Measurements from ENCODE around the gene TMC4.

TMC4 gene

GRCh38 chr19:54129617-54129996 lies 43.4 kb downstream of the TMC4 start:
- DNase-seq (ENCODE audit: low spot score), result no peak

- DNase-seq (ENCODE audit: low spot score), result no peak
These were observed 44.0 kb downstream of the TMC4 start for GRCh38 chr19:54128796-54129616.

- no peak for DNase-seq (ENCODE audit: low spot score)
These were observed 44.6 kb downstream of the TMC4 start for GRCh38 chr19:54128441-54128725.

GRCh38 chr19:54127688-54128440 lies 45.1 kb downstream of the TMC4 start:
- no peak for DNase-seq (ENCODE audit: low spot score)

GRCh38 chr19:54125713-54126112 lies 47.2 kb downstream of the TMC4 start:
- DNase-seq (ENCODE audit: low spot score), result no peak

GRCh38 chr19:54124393-54124792 lies 48.6 kb downstream of the TMC4 start:
- no peak for DNase-seq (ENCODE audit: low spot score)

- no peak for DNase-seq (ENCODE audit: low spot score)
These were observed 49.3 kb downstream of the TMC4 start for GRCh38 chr19:54123682-54124081.

GRCh38 chr19:54121259-54121658 lies 51.7 kb downstream of the TMC4 start:
- DNase-seq (ENCODE audit: low spot score), result no peak

- peak; percentile 98 for DNase-seq (ENCODE audit: low spot score)
These were observed 57.6 kb downstream of the TMC4 start, which contains the start of the genes PRPF31 and TFPT for GRCh38 chr19:54115109-54116063. PRPF31 (plus strand) TSS chr19:54115754; CDS start chr19:54118279, 2,525 bp downstream. TFPT (minus strand) TSS chr19:54115657; CDS start chr19:54115269, 388 bp downstream.

GRCh38 chr19:54114340-54115108 lies 58.4 kb downstream of the TMC4 start:
- DNase-seq (ENCODE audit: low spot score), result peak; percentile 75

Measured in Ammon's horn (tissue), 1 donor.